ENCODE data around the gene C17orf58. TPM values are rescaled to one million over a fixed set of nuclear protein-coding genes. Genes with fewer than 3 reads are reported as not detected.

C17orf58 gene
- total RNA-seq, 5 donors from 2014 or later (not counting 1 experiment from before 2014, with no cell fraction given), result 0.47 to 1.9 (median 0.58) TPM

DNA sequence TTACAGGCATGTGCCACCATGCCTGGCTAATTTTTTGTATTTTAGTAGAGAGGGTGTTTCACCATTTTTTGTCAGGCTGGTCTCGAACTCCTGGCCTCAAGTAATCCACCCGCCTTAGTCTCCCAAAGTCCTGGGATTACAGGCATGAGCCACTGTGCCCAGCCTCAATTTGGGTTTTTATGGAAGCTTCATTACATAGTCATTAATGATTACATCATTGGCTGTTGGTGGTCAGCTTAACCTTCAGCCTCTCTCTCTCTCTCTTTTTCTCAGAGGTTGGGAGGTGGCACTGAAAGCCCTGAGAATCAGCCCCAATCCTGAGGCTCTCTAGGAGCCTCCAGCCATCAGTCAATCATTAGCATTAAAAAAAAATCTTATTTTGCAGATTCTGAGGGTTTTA is 45.3 kb downstream of the C17orf58 start:
- ATAC-seq (replicated peaks in 1 of 4), result no peak
- Histone ChIP-seq H3K27ac (ENCODE audit: low read length) (no peak overlapping the region), H3K4me1 (ENCODE audit: control insufficient read depth in 1 of 2, extremely low read depth in 1 of 2, insufficient read depth in 2 of 2, low read length in 2 of 2) (no peaks in the 10 kb centered on the region), H3K9me3 (no peaks in the 10 kb centered on the region), H3K4me3 (ENCODE audit: control insufficient read depth in 1 of 2, extremely low read depth in 1 of 2, low read length in 1 of 2) (no peak overlapping the region), H3K36me3 (ENCODE audit: control insufficient read depth in 2 of 2, extremely low read depth in 1 of 2, insufficient read depth in 1 of 2, low read length in 1 of 2) (peaks cover 10 to 67% of the 10 kb centered on the region in 2 donors), H3K27me3 (replicated peaks in 1 of 2; ENCODE audit: control insufficient read depth in 2 of 2, extremely low read depth in 1 of 2, insufficient read depth in 2 of 2, low read length in 1 of 2) (no peaks in the 10 kb centered on the region)
- Mint-ChIP-seq H3K9me3 (no peaks in the 10 kb centered on the region), H3K4me1 (no peaks in the 10 kb centered on the region), H3K27ac (no peak overlapping the region), H3K4me3 (no peak overlapping the region), H3K27me3 (no peaks in the 10 kb centered on the region), H3K36me3 (peaks cover 27% of the 10 kb centered on the region)
- POLR2A ChIA-PET, result interaction anchor here in 1 of 2 donors (0.6 kb wide), 1 partner anchor 10 kb away, joined by 4 read pairs; no protein-coding TSS in a partner anchor
- CTCF ChIA-PET, result no interaction called here
- no peak for DNase-seq
- no CpG with 5 or more reads among the region's 2 CpGs for WGBS (ENCODE audit: insufficient coverage)

- POLR2A ChIA-PET, result no interaction called here
- peaks cover 45% of the 10 kb centered on the region for H3K36me3 Mint-ChIP-seq
- CTCF ChIA-PET, result no interaction called here
Observed at GRCh38 chr17:67947325-67947813, 48.9 kb downstream of the C17orf58 start.

GRCh38 chr17:67946513-67946912 is 49.8 kb downstream of the C17orf58 start:
- H3K4me3 Mint-ChIP-seq, result no peak overlapping the region
- Histone ChIP-seq H3K9me3 (no peaks in the 10 kb centered on the region), H3K27ac (ENCODE audit: low read length) (no peak overlapping the region), H3K4me3 (ENCODE audit: control insufficient read depth in 1 of 2, extremely low read depth in 1 of 2, low read length in 1 of 2) (no peak overlapping the region), H3K27me3 (replicated peaks in 1 of 2; ENCODE audit: control insufficient read depth in 2 of 2, extremely low read depth in 1 of 2, insufficient read depth in 2 of 2, low read length in 1 of 2) (no peaks in the 10 kb centered on the region), H3K4me1 (ENCODE audit: control insufficient read depth in 1 of 2, extremely low read depth in 1 of 2, insufficient read depth in 2 of 2, low read length in 2 of 2) (no peaks in the 10 kb centered on the region), H3K36me3 (ENCODE audit: control insufficient read depth in 2 of 2, extremely low read depth in 1 of 2, insufficient read depth in 1 of 2, low read length in 1 of 2) (peaks cover 17 to 89% of the 10 kb centered on the region in 2 donors)
- no peaks in the 10 kb centered on the region for H3K27me3 Mint-ChIP-seq
- ATAC-seq (replicated peaks in 1 of 4) (no peak), DNase-seq (no peak)
- H3K36me3 Mint-ChIP-seq, result peaks cover 53% of the 10 kb centered on the region
- no peaks in the 10 kb centered on the region for H3K4me1 Mint-ChIP-seq
- H3K9me3 Mint-ChIP-seq, result no peaks in the 10 kb centered on the region
- H3K27ac Mint-ChIP-seq, result no peak overlapping the region
- ChIA-PET POLR2A (no interaction called here), CTCF (no interaction called here)

More at GRCh38 chr17:67947325-67947813, 48.9 kb downstream of the C17orf58 start:
- H3K27me3 ChIP-seq (replicated peaks in 1 of 2; ENCODE audit: control insufficient read depth in 2 of 2, extremely low read depth in 1 of 2, insufficient read depth in 2 of 2, low read length in 1 of 2), result no peaks in the 10 kb centered on the region
- no peaks in the 10 kb centered on the region for H3K27me3 Mint-ChIP-seq
- H3K9me3 ChIP-seq, result no peaks in the 10 kb centered on the region
- H3K4me3 ChIP-seq (ENCODE audit: control insufficient read depth in 1 of 2, extremely low read depth in 1 of 2, low read length in 1 of 2), result no peak overlapping the region
- H3K27ac ChIP-seq (ENCODE audit: low read length), result no peak overlapping the region
- 86% methylated on average over 1 of the region's 5 CpGs for WGBS (ENCODE audit: insufficient coverage)
- H3K4me3 Mint-ChIP-seq, result no peak overlapping the region
- ATAC-seq (replicated peaks in 1 of 4) (no peak), DNase-seq (no peak)
- H3K4me1 ChIP-seq (ENCODE audit: control insufficient read depth in 1 of 2, extremely low read depth in 1 of 2, insufficient read depth in 2 of 2, low read length in 2 of 2), result no peaks in the 10 kb centered on the region
- H3K27ac Mint-ChIP-seq, result no peak overlapping the region
- no peaks in the 10 kb centered on the region for H3K4me1 Mint-ChIP-seq
- H3K9me3 Mint-ChIP-seq, result no peaks in the 10 kb centered on the region
- H3K36me3 ChIP-seq (ENCODE audit: control insufficient read depth in 2 of 2, extremely low read depth in 1 of 2, insufficient read depth in 1 of 2, low read length in 1 of 2), result peaks cover 17 to 85% of the 10 kb centered on the region in 2 donors

- Histone ChIP-seq H3K27ac (ENCODE audit: low read length) (no peak overlapping the region), H3K36me3 (ENCODE audit: control insufficient read depth in 2 of 2, extremely low read depth in 1 of 2, insufficient read depth in 1 of 2, low read length in 1 of 2) (peaks cover 17 to 91% of the 10 kb centered on the region in 2 donors), H3K27me3 (replicated peaks in 1 of 2; ENCODE audit: control insufficient read depth in 2 of 2, extremely low read depth in 1 of 2, insufficient read depth in 2 of 2, low read length in 1 of 2) (no peaks in the 10 kb centered on the region), H3K4me1 (ENCODE audit: control insufficient read depth in 1 of 2, extremely low read depth in 1 of 2, insufficient read depth in 2 of 2, low read length in 2 of 2) (no peaks in the 10 kb centered on the region), H3K4me3 (ENCODE audit: control insufficient read depth in 1 of 2, extremely low read depth in 1 of 2, low read length in 1 of 2) (no peak overlapping the region), H3K9me3 (no peaks in the 10 kb centered on the region)
- no peak for ATAC-seq (replicated peaks in 1 of 4)
- Mint-ChIP-seq H3K4me3 (no peak overlapping the region), H3K9me3 (no peaks in the 10 kb centered on the region), H3K27ac (no peak overlapping the region), H3K4me1 (no peaks in the 10 kb centered on the region), H3K36me3 (peaks cover 58% of the 10 kb centered on the region), H3K27me3 (no peaks in the 10 kb centered on the region)
- CTCF ChIA-PET, result no interaction called here
- POLR2A ChIA-PET, result no interaction called here
- DNase-seq, result no peak
- WGBS (ENCODE audit: insufficient coverage), result 100% methylated on average over 2 of the region's 5 CpGs
Observed at GRCh38 chr17:67944035-67944434, 52.2 kb downstream of the C17orf58 start.

GRCh38 chr17:67942810-67943209 is 53.5 kb downstream of the C17orf58 start:
- ChIA-PET POLR2A (no interaction called here), CTCF (no interaction called here)
- Histone ChIP-seq H3K4me3 (ENCODE audit: control insufficient read depth in 1 of 2, extremely low read depth in 1 of 2, low read length in 1 of 2) (no peak overlapping the region), H3K36me3 (ENCODE audit: control insufficient read depth in 2 of 2, extremely low read depth in 1 of 2, insufficient read depth in 1 of 2, low read length in 1 of 2) (peaks cover 17 to 88% of the 10 kb centered on the region in 2 donors), H3K27ac (ENCODE audit: low read length) (no peak overlapping the region), H3K9me3 (no peaks in the 10 kb centered on the region), H3K4me1 (ENCODE audit: control insufficient read depth in 1 of 2, extremely low read depth in 1 of 2, insufficient read depth in 2 of 2, low read length in 2 of 2) (no peaks in the 10 kb centered on the region), H3K27me3 (replicated peaks in 1 of 2; ENCODE audit: control insufficient read depth in 2 of 2, extremely low read depth in 1 of 2, insufficient read depth in 2 of 2, low read length in 1 of 2) (no peaks in the 10 kb centered on the region)
- Mint-ChIP-seq H3K27me3 (no peaks in the 10 kb centered on the region), H3K4me3 (no peak overlapping the region), H3K9me3 (no peaks in the 10 kb centered on the region), H3K27ac (no peak overlapping the region), H3K4me1 (no peaks in the 10 kb centered on the region), H3K36me3 (peaks cover 56% of the 10 kb centered on the region)
- DNase-seq (peak in 1 of 35 experiments; percentile 23), ATAC-seq (replicated peaks in 1 of 4) (no peak)
- no CpG with 5 or more reads among the region's 3 CpGs for WGBS (ENCODE audit: insufficient coverage)

Other genes with a start within 250 kb of the C17orf58 start
- gene BPTF, start 171.0 kb downstream of the C17orf58 start, total RNA-seq, result 100 to 1,000 TPM; 155 to 173 (median 168) TPM
- 10 to 100 TPM; 10.1 to 58.1 (median 13.9) TPM for gene KPNA2, start 39.3 kb upstream of the C17orf58 start, total RNA-seq

All from T-cell (primary cell).